Loucy (cell line): ENCODE data around the gene NDUFS7.
A peak's percentile ranks its signal among the peaks of the same experiment; 100 is the strongest.

Source experiments
- H2AFZ ChIP-seq: fragments of 200-600 bp; sonication (generic); 2 replicates; pipeline ENCODE4 v1.6.0; 2016; ENCODE audit warnings: antibody characterized with exemption, mild to moderate bottlenecking, low read length, moderate library complexity
- H3F3A ChIP-seq: fragments of 200-600 bp; 2 replicates; pipeline ENCODE4 v1.6.0; 2016; ENCODE audit warnings: antibody characterized with exemption, low read depth, mild to moderate bottlenecking
- H3K27me3 ChIP-seq: fragments of 200-600 bp; sonication (generic); 2 replicates; pipeline ENCODE4 v1.6.1; 2014; ENCODE audit warnings: low read length, mild to moderate bottlenecking; ENCODE audit not compliant: insufficient read depth, poor library complexity, severe bottlenecking
- H3K36me3 ChIP-seq: fragments of 200-600 bp; sonication (generic); 2 replicates; pipeline ENCODE4 v1.6.1; 2016; ENCODE audit warnings: low read length; ENCODE audit not compliant: insufficient read depth
- H3K4me1 ChIP-seq: fragments of 200-600 bp; sonication (generic); 2 replicates; pipeline ENCODE4 v1.5.1; 2014; ENCODE audit warnings: low read length, mild to moderate bottlenecking; ENCODE audit not compliant: insufficient read depth, poor library complexity, severe bottlenecking
- H3K4me2 ChIP-seq: fragments of 200-600 bp; sonication (generic); 2 replicates; pipeline ENCODE4 v1.6.0; 2014; ENCODE audit warnings: antibody characterized with exemption, low read length, low read depth, mild to moderate bottlenecking; ENCODE audit not compliant: poor library complexity, severe bottlenecking
- H3K4me3 ChIP-seq: fragments of 200-600 bp; sonication (generic); 2 replicates; pipeline ENCODE4 v1.5.1; 2014; ENCODE audit warnings: low read length, mild to moderate bottlenecking, mixed read lengths; ENCODE audit not compliant: poor library complexity, severe bottlenecking
- H3K79me2 ChIP-seq: fragments of 200-600 bp; sonication (generic); 2 replicates; pipeline ENCODE4 v1.6.1; 2014; ENCODE audit warnings: low read length; ENCODE audit not compliant: insufficient read depth
- H3K9ac ChIP-seq: fragments of 200-600 bp; sonication (generic); 2 replicates; pipeline ENCODE4 v1.6.0; 2014; ENCODE audit warnings: mild to moderate bottlenecking, low read depth, low read length, moderate library complexity; ENCODE audit not compliant: poor library complexity, severe bottlenecking
- H3K9me2 ChIP-seq: fragments of 200-600 bp; sonication (generic); replicated peaks from 2 replicates; pipeline ENCODE4 v1.6.1; 2016; ENCODE audit warnings: low read depth, low read length, mixed read lengths
- H3K9me3 ChIP-seq: fragments of 200-600 bp; sonication (generic); 2 replicates; pipeline ENCODE4 v1.6.1; 2014; ENCODE audit warnings: mild to moderate bottlenecking, antibody characterized with exemption, low read length, low read depth; ENCODE audit not compliant: insufficient read depth
- H4K20me1 ChIP-seq: fragments of 200-600 bp; sonication (generic); 2 replicates; pipeline ENCODE4 v1.6.0; 2014; ENCODE audit warnings: antibody characterized with exemption, low read length, mild to moderate bottlenecking; ENCODE audit not compliant: insufficient read depth, poor library complexity, severe bottlenecking
- CTCF ChIP-seq: fragments of 200-600 bp; sonication (generic); conservative IDR thresholded peaks from 2 replicates; pipeline ENCODE4 v1.5.1; 2014; ENCODE audit warnings: mild to moderate bottlenecking, antibody characterized with exemption, low read length
- EZH2phosphoT487 ChIP-seq: fragments of 200-600 bp; IDR thresholded peaks from 2 replicates; pipeline ENCODE4 v1.6.1; 2018; ENCODE audit warnings: antibody characterized with exemption, mild to moderate bottlenecking, moderate library complexity, borderline replicate concordance

The NDUFS7 gene

GRCh38 chr19:1351381-1351851 is 32.3 kb upstream of the NDUFS7 start:
- Histone ChIP-seq H4K20me1 (no peaks in the 10 kb centered on the region), H3K9me3 (no peaks in the 10 kb centered on the region), H3K9me2 (no peaks in the 10 kb centered on the region), H3K4me1 (peaks cover 20% of the 10 kb centered on the region), H3K36me3 (no peaks in the 10 kb centered on the region), H3K4me2 (no peak overlapping the region), H3K27me3 (no peaks in the 10 kb centered on the region), H3K9ac (no peak overlapping the region), H2AFZ (no peak overlapping the region), H3K4me3 (no peak overlapping the region), H3K79me2 (peaks cover 18% of the 10 kb centered on the region; the same call in 1 of the 2 replicates), H3F3A (no peaks in the 10 kb centered on the region)
- no peak for TF ChIP-seq EZH2phosphoT487

GRCh38 chr19:1353144-1353543 is 30.6 kb upstream of the NDUFS7 start:
- Histone ChIP-seq H3F3A (no peaks in the 10 kb centered on the region), H3K9me2 (no peaks in the 10 kb centered on the region), H3K4me1 (peaks cover 22% of the 10 kb centered on the region), H3K36me3 (no peaks in the 10 kb centered on the region; the same call in 1 of the 2 replicates), H3K9me3 (no peaks in the 10 kb centered on the region), H3K9ac (no peak overlapping the region), H2AFZ (no peak overlapping the region), H3K4me2 (peak overlapping the region; percentile 90), H3K79me2 (peaks cover 31% of the 10 kb centered on the region; the same call in 1 of the 2 replicates), H4K20me1 (no peaks in the 10 kb centered on the region), H3K4me3 (no peak overlapping the region), H3K27me3 (no peaks in the 10 kb centered on the region)
- TF ChIP-seq EZH2phosphoT487 (no peak), CTCF (no peak)

GRCh38 chr19:1354970-1355567 is 28.6 kb upstream of the NDUFS7 start:
- H3K4me1 ChIP-seq, result peaks cover 25% of the 10 kb centered on the region
- H3K9me3 ChIP-seq, result no peaks in the 10 kb centered on the region
- peak overlapping the region; percentile 80 for H3K4me2 ChIP-seq
- H3K4me3 ChIP-seq, result peak overlapping the region; percentile 96
- no peaks in the 10 kb centered on the region for H3K9me2 ChIP-seq
- H2AFZ ChIP-seq, result peak overlapping the region; percentile 45; the same call in 1 of the 2 replicates
- no peaks in the 10 kb centered on the region for H4K20me1 ChIP-seq
- H3K27me3 ChIP-seq, result no peaks in the 10 kb centered on the region
- H3K79me2 ChIP-seq, result peaks cover 38% of the 10 kb centered on the region; the same call in 1 of the 2 replicates
- TF ChIP-seq EZH2phosphoT487 (no peak), CTCF (no peak)
- H3K9ac ChIP-seq, result peak overlapping the region; percentile 92
- H3K36me3 ChIP-seq, result no peaks in the 10 kb centered on the region; the same call in 1 of the 2 replicates
- H3F3A ChIP-seq, result no peaks in the 10 kb centered on the region
